GM21825 (cell line): ENCODE measurements around the gene TRPC3.
A peak's percentile ranks its signal among the peaks of the same experiment; 100 is the strongest.

ENCODE experiments used
- ATAC-seq: cut with Tn5 transposase; IDR thresholded peaks from one replicate; pipeline ENCODE4 v1.9.1; 2021; ENCODE audit warnings: mild to moderate bottlenecking, moderate library complexity; ENCODE audit not compliant: unreplicated experiment

TRPC3 gene

DNA sequence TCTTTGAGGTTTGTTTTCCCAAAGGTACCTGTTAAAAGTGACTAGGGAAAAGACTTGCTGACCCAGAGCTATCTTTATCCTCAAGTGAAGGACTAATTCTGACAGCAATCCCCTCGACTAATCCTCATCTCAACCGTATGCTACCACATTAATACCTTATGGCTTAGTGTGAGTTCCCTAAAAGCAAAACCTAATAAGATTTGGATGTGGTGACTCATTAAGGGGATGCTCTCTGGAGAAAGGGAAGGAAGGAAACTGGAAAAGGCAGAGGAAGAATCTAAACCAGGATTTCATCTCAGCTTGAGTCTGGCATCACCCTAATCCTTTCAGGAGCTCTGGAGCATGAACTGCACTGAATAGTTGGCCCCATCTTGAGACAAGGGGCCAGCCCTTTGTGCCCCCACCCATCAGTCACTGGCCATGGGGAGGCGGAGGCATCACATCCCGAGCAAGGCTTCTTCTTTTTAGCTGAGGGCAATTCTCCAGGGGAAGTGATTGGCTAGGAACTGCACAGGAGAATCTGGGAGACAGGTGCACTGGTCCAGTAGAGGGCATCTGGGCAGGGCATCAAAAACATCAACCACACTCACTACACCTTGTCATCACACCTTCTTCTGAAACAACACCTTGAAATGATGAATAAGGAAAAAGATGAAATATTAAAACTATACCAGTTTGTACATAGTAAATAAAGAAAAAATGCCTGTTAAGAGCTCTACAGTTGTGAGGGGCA lies 74.7 kb downstream of the TRPC3 start:
- ATAC-seq = no peak

DNA sequence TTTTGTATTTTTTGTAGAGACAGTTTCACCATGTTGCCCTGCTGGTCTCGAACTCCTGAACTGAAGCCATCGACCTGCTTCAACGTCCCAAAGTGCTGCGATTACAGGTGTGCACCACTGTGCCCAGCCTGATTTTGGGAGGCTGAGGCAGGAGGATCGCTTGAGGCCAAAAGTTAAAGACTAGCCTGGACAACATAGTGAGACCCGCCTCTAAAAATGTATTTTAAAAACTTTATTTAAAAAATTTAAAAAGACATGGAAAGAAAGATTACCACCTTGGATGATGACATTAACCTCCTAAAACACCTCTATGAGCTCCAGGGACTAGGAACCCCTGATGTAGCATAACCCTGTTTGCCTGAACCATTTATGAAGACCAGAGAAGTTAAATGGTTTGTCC lies 75.8 kb downstream of the TRPC3 start:
- no peak for ATAC-seq

GRCh38 chr4:121875652-121876051 lies 76.2 kb downstream of the TRPC3 start:
- ATAC-seq = no peak

- ATAC-seq = no peak
Observed at GRCh38 chr4:121873604-121874003, 78.3 kb downstream of the TRPC3 start.

GRCh38 chr4:121869841-121870822 lies 81.7 kb downstream of the TRPC3 start, which contains the start of gene BBS7:
BBS7 (minus strand) TSS chr4:121870474; CDS start chr4:121870313, 161 bp downstream.
- ATAC-seq = peak; percentile 99

DNA sequence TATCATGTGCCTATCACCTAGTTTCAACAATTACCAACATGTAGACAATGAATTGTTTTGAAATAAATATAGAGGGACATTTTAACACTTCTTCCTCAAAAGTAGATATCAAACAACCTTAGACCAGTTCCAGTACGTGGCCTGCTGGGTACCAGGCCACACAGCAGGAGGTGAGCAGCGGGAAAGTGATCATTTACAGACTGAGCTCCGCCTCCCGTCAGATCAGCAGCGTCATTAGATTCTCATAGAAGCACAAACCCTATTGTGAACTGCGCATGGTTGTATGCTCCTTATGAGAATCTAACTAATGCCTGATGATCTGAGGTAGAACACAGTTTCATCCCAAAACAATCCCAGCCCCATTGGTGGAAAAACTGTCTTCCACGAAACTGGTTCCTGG lies 88.1 kb downstream of the TRPC3 start:
- ATAC-seq = no peak

DNA sequence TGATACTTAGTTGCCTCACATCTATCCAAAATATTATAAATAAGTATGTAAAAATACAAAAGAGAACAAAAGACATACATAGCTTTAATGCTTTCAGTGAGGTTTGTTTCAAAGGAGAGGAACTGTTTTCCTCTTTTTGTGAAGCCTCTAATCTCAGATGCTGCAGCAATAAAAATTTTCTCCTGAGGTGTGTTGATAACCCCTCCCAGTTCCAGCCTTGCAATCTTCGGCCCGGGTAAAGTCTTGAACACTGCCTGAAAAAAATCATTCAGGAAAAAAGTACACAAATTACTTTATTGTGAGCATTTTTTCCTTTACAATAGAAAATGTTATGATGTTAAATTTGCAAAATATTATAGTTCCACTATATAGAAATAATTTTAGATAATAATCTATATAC lies 90.4 kb downstream of the TRPC3 start:
- ATAC-seq = no peak

- no peak for ATAC-seq
Observed at GRCh38 chr4:121860121-121860520, 91.7 kb downstream of the TRPC3 start.

DNA sequence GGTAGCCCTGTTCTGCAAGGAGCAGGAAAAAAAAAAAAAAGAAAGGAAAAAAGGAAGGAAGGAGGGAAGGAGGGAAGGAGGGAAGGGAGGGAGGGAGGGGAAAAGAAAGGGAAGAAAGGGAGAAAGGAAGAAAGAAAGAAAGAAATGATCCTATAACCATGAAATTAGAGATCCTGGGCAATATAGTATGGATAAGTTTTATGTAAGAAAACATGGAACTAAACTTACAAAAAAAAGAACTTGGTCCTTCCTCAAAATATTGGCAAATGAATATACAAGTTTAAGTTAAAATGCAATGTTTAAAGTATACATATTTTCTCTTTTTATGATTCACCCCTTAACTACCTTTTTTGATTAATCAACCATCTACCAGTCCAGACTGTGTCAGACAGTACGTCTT lies 100.5 kb downstream of the TRPC3 start:
- no peak for ATAC-seq

DNA sequence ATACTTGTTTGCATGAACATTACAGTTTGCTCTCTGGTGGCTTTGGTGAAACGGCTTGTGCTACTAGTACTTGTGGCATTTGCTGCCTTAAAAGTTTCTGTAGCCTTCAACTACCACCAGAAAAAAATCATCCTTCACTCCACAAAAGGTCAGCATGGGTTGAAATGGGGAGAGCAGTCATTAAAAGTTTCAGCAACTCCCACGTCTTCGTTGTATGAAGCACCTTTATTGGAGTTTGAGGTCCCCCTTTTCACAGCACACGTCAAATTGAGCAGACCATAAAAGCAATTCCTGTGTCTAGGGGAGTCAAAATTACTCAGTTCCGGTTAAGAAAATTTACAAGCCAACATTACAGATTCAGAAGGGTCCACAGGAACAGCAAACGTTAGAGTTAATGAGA lies 105.2 kb downstream of the TRPC3 start:
- no peak for ATAC-seq

GRCh38 chr4:121842862-121843261 lies 109.0 kb downstream of the TRPC3 start:
- no peak for ATAC-seq

GRCh38 chr4:121838136-121838535 lies 113.7 kb downstream of the TRPC3 start:
- no peak for ATAC-seq

- no peak for ATAC-seq
Observed at GRCh38 chr4:121829511-121829910, 122.3 kb downstream of the TRPC3 start.
